Measurements from ENCODE around the gene ZCCHC24. TPM values are rescaled to one million over a fixed set of nuclear protein-coding genes. Genes with fewer than 3 reads are reported as not detected.

The ZCCHC24 gene
- total and polyA plus RNA-seq, 3 donors from 2014 or later, result 27.7 to 38.6 (median 31.3) TPM

GRCh38 chr10:79475877-79476276 is 30.5 kb upstream of the ZCCHC24 start:
- intact Hi-C loops (cut with DNase I; ENCODE audit: low total_unique reads), result no loop called here
- 85 to 87% methylated on average over 3 of the region's 3 CpGs for WGBS, 2 donors

GRCh38 chr10:79475119-79475653 is 29.8 kb upstream of the ZCCHC24 start:
- Histone ChIP-seq H3K27me3 (no peaks in the 10 kb centered on the region), H3K4me1 (no peaks in the 10 kb centered on the region), H3K36me3 (ENCODE audit: low read depth, missing control alignments) (no peaks in the 10 kb centered on the region), H3K9me3 (no peaks in the 10 kb centered on the region), H3K27ac (no peak overlapping the region), H3K4me3 (no peak overlapping the region)
- intact Hi-C loops (cut with DNase I; ENCODE audit: low total_unique reads), result no loop called here
- TF ChIP-seq CTCF (IDR thresholded peaks at IDR 0.05) (no peak), POLR2A (IDR thresholded peaks at IDR 0.05) (no peak)
- WGBS, 2 donors, result 86 to 91% methylated on average over 7 of the region's 7 CpGs
- no peak for DNase-seq

More at GRCh38 chr10:79475877-79476276, 30.5 kb upstream of the ZCCHC24 start:
- no peak for DNase-seq
- Histone ChIP-seq H3K4me3 (no peak overlapping the region), H3K4me1 (no peaks in the 10 kb centered on the region), H3K27ac (no peak overlapping the region), H3K27me3 (no peaks in the 10 kb centered on the region), H3K9me3 (no peaks in the 10 kb centered on the region), H3K36me3 (ENCODE audit: low read depth, missing control alignments) (no peaks in the 10 kb centered on the region)
- TF ChIP-seq POLR2A (IDR thresholded peaks at IDR 0.05), result no peak
- no peak for TF ChIP-seq CTCF (IDR thresholded peaks at IDR 0.05)

- H3K4me3 ChIP-seq, result no peak overlapping the region
- TF ChIP-seq POLR2A (IDR thresholded peaks at IDR 0.05) (no peak), CTCF (IDR thresholded peaks at IDR 0.05) (no peak)
- H3K36me3 ChIP-seq (ENCODE audit: low read depth, missing control alignments), result no peaks in the 10 kb centered on the region
- DNase-seq, result no peak
- peaks cover under 1% of the 10 kb centered on the region for H3K4me1 ChIP-seq
- H3K27me3 ChIP-seq, result no peaks in the 10 kb centered on the region
- no peaks in the 10 kb centered on the region for H3K9me3 ChIP-seq
- no peak overlapping the region for H3K27ac ChIP-seq
- intact Hi-C loops (cut with DNase I; ENCODE audit: low total_unique reads), result no loop called here
- 87 to 91% methylated on average over 5 of the region's 5 CpGs for WGBS, 2 donors
These were observed 28.2 kb upstream of the ZCCHC24 start for GRCh38 chr10:79473496-79474095.

GRCh38 chr10:79472951-79473350 is 27.5 kb upstream of the ZCCHC24 start:
- intact Hi-C loops (cut with DNase I; ENCODE audit: low total_unique reads), result no loop called here
- peaks cover 7% of the 10 kb centered on the region for H3K4me1 ChIP-seq
- no peak overlapping the region for H3K27ac ChIP-seq
- H3K9me3 ChIP-seq, result no peaks in the 10 kb centered on the region
- no peak overlapping the region for H3K4me3 ChIP-seq
- TF ChIP-seq CTCF (IDR thresholded peaks at IDR 0.05), result no peak
- no peak for TF ChIP-seq POLR2A (IDR thresholded peaks at IDR 0.05)
- WGBS, 2 donors, result 80% methylated on average over 5 of the region's 5 CpGs
- H3K27me3 ChIP-seq, result no peaks in the 10 kb centered on the region
- no peak for DNase-seq
- no peaks in the 10 kb centered on the region for H3K36me3 ChIP-seq (ENCODE audit: low read depth, missing control alignments)

- WGBS, 2 donors, result 90 to 97% methylated on average over 7 of the region's 7 CpGs
- Histone ChIP-seq H3K27me3 (no peaks in the 10 kb centered on the region), H3K9me3 (no peaks in the 10 kb centered on the region), H3K36me3 (ENCODE audit: low read depth, missing control alignments) (no peaks in the 10 kb centered on the region), H3K4me3 (no peak overlapping the region), H3K27ac (no peak overlapping the region), H3K4me1 (peaks cover 9% of the 10 kb centered on the region)
- intact Hi-C loops (cut with DNase I; ENCODE audit: low total_unique reads), result no loop called here
- TF ChIP-seq POLR2A (IDR thresholded peaks at IDR 0.05) (no peak), CTCF (IDR thresholded peaks at IDR 0.05) (no peak)
- DNase-seq, result no peak
These were observed 27.0 kb upstream of the ZCCHC24 start for GRCh38 chr10:79472449-79472848.

All from testis (tissue), 3 donors.